Kasumi-1 (cell line): ENCODE results near the gene AHNAK2.
A peak's percentile ranks its signal among the peaks of the same experiment; 100 is the strongest.
"Not testable (repeated sequence)": the region's sequence is repeated elsewhere in the genome, so short reads cannot be mapped to it uniquely, and the experiment has no call there.

Experiments
- DNase-seq, 2 experiments: peaks; one replicate each; lab custom pipeline; 2025; lab: John Stamatoyannopoulos, UW

AHNAK2 gene

DNA sequence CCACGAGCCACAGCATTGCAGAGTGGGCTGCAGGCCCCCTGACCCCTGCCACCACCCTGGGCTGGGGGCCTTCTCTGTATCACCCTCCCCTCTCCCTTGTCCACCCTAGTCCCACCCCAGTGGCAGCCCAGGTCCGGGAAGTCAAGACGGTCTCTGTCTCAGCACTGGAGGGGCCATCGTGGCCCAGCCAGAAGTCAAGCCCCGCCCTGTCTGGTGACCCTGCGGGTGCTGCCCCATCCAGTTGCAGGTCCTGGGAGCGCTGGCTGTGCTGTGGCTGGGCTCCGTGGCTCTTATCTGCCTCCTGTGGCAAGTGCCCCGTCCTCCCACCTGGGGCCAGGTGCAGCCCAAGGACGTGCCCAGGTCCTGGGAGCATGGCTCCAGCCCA, 50.8 kb downstream of the AHNAK2 start:
- DNase-seq, result no peak

DNA sequence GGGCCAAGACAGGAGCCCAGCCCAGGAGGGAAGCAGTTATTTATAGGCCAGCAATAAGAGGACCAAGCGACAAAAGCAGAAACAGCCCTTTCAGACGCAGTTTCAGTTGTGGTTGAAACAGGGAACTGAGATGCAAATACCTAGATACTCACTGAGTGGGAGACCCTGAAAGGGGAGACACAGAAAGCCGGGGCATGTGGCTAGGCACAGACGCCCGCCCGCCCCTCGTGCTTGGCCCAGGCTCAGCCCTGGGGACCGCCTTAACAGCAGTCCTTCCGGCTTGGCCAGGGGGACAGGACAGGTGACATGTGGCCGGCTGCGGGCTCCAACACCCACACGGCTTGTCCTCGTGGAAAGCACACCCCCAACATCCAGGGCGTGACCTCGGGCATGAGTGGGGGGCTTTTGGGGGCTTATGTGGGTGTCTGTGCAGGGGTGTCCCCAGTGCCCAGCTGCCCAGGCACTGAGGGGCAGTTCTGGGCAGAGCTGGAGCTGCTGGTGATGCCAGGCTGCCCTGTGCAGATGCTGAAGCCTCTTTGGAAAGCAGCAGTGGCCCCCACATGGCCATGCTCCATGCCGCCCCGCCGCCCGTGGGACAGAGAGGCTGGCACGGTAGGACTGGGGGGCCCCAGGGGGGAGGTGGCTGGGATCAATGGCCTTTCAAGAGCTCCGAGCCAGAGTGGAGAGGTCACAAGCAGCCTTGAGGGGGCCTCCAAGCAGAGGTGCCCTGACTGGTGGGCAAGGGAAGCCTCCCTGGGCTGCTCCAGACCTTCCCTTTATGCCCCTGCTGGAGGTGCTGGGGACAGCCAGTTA, 51.3 kb downstream of the AHNAK2 start:
- peak; percentile 76 to 78 for DNase-seq

DNA sequence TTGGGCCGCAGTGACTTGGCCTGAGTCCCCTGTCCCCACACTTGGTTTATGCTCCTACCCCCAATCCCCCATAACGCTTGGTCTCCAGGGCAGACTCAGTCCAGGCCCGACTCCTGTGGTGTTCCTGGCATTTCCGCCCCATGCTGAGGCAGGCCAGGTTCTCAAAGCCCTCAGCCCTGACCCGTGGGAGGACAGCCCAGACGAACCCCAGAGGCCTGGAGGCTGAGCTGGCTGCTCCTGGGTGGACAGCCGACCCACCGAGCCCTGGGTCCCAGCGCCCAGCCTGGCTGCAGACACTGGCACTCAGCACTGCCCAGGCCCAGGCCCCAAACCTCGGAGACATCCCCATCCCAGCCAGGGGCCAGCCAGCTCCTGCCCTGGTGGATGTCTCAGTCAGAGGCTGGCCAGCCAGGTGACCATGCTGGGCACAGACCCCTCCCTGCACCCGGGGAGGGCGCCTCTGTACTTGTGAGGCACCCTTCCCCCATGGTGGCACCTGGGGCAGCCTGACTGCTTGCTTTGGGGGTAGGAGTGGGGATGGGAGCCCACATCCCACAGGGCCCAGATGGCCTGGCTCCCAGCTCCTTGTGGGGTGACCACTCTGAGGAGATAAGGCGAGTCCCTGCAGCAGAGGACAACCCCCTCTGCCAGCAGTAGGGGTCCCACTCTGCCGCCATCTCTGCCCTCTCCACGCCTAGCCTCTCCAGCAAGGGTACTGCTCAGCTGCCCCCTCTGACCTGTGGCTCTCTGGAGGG, 52.1 kb downstream of the AHNAK2 start:
- no peak for DNase-seq

DNA sequence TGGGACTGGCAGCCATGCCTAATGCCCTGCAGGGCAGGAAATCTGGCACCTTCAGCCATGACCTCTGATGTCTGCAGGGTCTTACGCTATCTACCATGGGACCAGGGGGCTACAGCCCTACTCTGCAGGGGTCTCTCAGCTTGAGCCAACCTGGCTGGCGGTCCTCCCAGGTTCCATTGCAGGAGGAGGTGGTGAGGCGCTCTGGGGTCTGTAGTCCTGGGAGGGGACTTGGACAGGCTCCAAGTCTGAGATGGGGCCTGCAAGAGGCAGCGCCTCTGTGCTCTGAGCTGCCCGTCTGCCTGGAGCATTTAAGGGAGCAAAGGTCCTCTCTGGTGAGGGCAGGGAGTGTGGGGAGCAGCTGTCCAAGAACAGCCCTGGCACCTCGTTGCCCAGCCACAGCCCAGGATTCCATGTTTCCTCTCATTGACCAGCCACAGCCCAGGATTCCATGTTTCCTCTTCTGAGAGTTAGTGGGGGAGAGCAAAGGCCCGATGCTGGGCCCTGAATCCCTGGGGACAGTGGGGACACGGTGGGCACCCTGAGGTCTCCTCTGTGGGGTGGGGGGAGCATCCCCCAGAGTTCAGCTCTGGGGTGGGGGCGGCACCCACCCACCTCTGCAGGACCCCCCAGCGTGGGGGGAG, 52.8 kb downstream of the AHNAK2 start:
- no peak for DNase-seq

DNA sequence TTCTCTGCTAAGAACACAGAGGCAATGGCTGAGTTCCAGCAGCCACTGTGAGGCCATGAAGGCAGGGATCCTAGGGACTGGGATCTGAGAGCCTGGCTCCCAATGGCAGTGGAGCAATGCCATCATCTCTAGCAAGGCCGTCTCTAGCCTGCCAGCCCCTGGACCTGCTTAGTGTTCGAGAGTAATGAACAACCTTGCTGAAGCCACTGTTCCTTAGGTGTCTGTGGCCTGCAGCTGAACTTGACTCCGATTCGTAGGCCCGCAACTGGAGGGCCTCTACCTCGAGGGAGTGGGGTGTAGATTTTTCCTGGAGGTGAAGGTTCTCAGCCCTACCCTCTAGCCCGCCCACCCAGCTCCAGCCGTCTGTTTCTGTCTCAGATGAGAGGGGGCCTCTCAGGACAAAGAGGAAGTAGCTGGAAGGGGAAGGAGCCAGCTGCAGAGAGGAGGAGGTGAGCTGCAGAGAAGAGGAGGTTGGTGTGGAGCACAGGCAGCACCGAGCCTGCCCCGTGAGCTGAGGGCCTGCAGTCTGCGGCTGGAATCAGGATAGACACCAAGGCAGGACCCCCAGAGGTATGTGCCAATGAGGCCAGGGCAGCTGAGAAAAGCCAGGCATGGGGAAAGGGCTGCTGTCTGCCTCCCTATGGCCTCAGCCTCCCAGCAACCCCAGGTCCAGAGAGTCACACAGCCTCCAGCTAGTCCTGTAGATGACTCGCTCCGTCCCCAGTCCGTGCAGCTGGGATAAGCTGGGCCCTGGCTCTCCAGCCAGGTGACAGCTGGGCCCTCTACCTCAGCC, 53.6 kb downstream of the AHNAK2 start, which contains the start of gene PLD4:
TSS of gene PLD4 (plus strand) at position 459 of the 793 bp plus-strand sequence. CDS start 2,262 bp downstream, outside the sequence.
- peak; percentile 91 to 96 for DNase-seq

DNA sequence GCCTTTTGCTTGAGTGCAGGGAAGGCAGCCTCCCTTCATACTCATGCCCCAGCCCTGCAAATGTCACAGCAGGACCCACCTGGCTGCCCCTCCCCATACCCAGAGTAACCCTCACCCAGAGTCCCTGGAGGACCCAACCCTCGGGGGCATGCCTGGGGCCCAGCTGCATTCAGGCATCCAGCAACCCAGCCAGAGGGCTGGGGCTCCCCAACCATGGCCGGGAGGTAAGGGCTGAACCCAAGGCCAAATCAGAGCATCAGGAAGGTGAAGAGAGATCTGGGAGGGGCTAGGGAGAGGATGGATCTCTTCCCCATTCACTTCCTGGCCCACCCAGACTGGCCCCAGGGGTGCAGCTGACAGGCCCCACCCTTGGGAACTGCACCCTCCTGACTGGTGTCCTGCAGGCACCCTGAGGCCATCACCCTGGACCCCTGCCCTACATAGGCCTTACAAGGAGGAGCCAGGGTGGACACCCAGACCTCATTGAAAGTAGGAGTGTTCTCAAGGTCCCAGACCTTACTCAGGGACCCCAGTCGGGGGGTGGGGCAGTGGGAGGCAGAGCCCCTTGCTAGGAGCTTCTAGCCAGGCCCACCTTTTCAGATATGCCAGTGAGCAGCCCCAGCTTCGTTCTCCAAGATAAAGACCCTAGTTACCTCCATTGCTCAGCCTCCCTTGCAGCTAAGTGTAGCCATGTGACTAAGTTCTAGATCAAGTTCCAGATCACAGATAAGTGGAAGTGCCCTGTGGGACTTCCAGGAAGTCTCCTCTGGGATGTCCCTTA, 54.3 kb downstream of the AHNAK2 start:
- no peak for DNase-seq

DNA sequence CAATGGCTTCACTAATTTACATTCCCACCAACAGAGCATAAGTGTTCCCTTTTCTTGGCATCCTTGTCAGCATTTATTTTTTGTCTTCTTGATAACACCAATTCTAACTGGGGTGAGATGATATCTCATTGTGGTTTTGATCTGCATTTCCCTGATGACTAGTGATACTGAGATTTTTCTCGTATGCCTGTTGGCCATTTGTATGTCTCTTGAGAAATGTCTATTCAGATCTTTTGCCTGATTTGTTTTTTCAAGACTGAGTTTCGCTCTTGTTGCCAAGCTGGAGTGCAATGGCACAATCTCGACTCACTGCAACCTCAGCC, 58.2 kb downstream of the AHNAK2 start:
- no peak for DNase-seq

DNA sequence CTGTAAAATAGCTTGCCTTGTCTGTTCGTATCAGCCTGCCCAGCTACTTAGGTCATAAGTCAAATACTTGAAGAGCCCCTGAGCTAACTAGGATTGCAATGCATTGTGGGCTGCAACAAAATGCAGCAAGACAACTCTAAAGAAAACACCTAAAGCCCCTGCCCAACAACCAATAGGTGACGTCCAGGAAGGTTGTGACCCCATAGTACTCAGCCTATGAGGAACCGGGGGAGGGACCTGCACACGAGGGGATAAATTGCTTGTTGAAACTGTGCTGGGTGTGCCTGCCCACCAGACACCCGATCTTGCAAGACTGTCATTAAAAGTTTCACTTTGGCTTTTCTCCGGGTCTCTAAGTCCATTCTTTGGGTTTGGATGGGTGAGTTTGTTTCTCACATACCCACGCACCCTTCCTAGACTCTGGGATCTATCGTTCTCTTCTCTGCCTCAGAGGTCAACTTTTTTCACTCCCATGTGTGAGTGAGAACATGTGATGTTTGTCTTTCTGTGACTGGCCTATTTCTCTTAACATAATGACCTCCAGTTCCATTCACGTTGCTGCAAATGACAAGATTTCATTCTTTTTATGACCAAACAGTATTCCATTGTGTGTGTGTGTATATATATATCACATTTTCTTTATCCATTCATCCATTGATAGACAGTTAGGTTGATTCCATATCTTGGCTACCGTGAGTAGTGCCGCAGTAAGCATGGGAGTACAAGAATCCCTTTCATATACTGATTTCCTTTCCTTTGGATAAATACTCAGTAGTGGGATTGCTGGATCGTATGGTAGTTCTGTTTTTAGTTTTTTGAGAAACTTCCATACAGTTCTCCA, 58.8 kb downstream of the AHNAK2 start:
- not testable (repeated sequence) for DNase-seq

DNA sequence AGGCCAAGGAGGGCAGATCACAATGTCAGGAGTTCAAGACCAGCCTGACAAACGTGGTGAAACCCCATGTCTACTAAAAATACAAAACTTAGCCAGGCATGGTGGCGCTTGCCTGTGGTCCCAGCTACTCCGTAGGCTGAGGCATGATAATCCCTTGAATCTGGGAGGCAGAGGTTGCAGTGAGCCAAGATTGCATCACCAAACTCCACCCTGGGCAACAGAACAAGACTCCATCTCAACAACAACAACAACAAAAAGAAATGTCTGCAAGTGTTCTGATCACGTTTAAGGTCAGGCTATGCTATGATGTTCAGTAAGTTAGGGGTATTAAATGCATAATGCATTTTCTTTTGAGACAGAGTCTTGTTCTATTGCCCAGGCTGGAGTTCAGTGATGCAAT, 60.2 kb downstream of the AHNAK2 start:
- no peak for DNase-seq

DNA sequence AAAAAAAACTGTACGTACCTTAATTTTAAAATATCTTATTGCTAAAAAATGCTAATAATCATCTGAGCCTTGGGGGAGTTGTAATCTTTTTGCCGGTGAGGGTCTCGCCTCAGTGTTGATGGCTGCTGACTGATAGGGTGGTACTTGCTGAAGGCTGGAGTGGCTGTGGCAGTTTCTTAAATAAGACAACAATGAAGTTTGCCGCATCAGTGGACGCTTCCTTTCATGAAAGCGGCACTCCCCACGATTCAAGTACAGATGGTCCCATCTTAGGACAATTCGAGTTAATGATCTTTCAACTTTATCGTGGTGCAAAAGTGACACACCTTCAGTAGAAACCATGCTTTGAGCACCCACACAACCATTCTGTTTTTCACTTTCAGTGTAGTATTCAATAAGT, 61.1 kb downstream of the AHNAK2 start:
- no peak for DNase-seq

DNA sequence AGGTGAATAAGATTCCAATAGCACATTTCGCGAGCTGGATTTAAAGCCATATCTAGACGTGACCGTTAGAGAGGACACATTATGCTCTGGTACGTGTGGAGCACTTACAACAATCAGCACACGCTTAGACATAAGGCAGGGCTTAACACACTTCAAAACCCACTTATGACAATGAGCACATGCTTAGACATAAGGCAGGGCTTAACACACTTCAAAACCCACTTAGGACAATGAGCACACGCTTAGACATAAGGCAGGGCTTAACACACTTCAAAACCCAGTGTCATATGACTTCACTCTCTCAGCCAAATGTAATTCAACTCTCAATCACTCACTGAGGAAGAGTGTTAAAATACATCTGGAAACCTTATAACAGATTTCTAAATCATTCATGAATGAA, 64.7 kb downstream of the AHNAK2 start:
- DNase-seq, result no peak

DNA sequence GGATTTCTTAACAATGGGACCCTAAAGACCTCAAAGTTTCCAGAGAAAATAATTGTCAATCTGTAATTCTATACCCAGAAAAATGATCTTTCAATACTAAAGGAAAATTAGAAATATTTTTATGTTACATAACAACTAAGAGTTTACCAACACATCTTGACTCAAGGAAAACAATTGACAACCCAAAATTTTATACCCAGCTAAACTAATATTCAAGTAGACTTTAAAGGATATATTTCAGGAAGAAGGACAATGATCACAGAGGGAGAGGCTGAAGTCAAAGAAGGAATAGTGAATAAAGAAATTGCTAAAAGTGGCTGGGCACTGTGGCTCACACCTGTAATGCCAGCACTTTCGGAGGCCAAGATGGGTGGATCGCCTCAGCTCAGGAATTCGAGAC, 66.1 kb downstream of the AHNAK2 start:
- DNase-seq, result no peak

DNA sequence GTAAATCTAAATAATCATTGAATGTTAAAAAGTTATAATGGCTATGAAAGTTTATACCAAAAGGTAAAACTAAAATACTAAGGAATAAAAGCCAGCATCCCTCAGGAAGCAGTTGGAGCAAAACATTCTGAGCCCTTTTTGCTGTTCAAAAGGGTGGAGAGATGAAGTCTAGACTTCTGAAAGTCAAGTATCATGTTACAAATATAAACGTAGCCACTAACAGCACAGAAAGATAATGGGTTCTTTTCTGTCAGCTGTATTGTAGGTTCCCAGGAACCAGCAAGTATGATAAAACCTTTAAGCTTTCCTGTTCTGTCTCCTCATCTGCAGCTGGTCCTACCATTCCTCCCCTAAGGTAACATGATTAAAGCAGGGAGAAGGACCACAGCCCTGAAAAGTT, 69.9 kb downstream of the AHNAK2 start:
- DNase-seq, result no peak

DNA sequence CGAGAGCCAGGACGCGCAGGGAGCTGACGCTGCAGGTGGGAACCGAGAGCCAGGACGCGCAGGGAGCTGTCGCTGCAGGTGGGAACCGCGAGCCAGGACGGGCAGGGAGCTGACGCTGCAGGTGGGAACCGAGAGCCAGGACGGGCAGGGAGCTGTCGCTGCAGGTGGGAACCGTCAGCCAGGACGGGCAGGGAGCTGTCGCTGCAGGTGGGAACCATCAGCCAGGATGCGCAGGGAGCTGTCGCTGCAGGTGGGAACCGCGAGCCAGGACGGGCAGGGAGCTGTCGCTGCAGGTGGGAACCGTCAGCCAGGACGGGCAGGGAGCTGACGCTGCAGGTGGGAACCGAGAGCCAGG, 72.6 kb downstream of the AHNAK2 start:
- not testable (repeated sequence) for DNase-seq

DNA sequence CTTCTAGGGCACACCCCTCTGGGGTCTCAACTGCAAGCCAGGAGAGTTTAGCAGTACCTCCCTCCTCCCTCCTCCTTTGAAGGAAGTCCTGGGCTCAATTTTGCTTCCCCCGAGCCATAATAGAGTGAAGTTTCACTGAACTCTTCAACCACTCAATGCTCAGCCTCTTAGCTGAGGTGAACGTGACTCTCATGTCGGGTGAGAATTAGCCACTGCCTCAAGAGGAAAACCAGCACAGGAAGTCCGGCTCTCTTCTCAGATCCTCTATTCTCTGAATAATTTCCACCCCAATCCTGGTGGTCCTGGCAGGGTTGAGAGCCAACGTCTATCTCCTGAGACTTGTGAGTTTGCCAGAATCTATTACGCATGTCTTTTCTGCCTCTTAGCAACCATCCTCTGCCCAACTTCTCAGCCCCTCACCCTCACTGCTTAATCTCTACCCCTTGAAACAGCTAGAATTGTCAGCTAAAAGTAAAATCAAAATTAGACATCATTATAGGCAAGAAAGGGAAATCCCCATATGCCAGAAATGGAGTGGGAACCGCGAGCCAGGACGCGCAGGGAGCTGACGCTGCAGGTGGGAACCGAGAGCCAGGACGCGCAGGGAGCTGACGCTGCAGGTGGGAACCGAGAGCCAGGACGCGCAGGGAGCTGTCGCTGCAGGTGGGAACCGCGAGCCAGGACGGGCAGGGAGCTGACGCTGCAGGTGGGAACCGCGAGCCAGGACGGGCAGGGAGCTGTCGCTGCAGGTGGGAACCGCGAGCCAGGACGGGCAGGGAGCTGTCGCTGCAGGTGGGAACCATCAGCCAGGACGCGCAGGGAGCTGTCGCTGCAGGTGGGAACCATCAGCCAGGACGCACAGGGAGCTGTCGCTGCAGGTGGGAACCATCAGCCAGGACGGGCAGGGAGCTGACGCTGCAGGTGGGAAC, 73.3 kb downstream of the AHNAK2 start:
- not testable (repeated sequence) for DNase-seq

DNA sequence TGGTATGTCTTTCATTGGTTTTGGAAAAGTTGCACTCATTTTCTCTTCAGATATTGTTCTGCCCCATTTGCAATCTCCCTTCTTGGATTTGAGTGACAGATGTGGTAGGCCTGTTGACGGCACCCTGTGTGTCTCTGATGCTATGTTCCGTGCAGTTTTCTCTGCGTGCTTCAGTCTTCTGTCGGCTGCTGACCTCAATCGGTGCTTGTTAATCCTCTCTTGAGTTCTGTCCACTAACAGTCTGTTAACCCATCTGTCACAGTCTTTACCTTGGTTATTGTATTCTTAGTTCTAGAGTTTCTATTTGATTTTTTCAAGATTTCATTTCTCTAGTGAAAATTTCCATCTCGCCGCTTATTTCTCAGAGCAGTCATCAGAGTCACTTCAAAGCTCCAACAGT, 74.2 kb downstream of the AHNAK2 start:
- DNase-seq, result no peak

DNA sequence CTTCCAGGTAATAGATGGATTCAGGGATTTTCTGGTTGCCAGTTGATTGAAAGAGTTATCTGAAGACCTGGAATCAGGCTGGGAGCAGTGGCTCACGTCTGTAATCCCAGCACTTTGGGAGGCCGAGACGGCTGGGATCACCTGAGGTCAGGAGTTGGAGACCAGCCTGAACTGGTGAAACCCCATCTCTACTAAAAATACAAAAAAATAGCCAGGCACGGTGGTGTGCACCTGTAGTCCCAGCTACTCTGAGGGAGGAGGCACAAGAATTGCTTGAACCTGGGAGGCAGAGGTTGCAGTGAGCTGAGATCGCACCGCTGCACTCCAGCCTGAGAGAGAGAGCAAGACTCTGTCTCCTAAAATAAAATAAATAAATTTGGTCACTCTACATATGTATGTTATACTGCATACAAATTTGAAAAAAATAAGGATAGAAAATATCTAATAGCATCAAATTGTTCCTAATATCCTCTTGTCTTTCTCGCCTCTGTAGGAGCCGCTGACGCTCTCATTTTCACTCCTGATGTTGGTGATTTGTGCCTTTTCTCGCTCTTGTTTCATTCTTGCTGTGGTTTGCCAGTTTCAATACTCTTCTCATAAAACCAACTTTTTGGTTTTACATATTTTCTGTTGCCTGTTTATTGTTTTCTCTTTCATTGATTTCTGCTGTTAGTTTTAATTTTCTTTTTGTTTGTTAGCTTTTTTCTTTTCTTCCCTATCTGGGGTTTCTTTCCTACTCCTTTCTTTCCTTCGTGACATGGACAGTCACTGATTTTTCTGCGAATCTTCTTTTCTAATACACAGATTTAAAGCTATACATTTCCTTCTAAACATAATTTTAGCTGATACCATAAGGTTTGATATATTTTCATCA, 77.3 kb downstream of the AHNAK2 start:
- no peak for DNase-seq

DNA sequence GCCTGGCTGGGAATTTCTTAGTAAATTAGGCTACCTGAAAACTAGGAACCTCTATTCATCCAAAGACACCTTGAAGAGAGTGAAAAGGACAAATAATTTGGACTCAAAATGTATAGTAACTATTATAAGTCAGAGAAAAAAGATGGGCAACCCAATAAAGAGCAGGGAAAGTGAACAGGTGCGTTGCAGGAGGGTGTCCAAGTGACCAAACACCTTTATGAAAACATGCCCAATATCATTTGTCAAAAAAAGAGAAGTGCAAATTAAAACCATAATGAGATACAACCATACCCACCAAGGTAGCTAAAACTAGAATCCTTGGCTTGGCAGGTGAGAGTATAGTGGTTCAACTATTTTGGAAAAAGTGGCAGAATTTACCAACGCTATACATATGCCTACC, 78.4 kb downstream of the AHNAK2 start:
- no peak for DNase-seq
